ENCODE data around the gene LLPH. TPM values are rescaled to one million over a fixed set of nuclear protein-coding genes. Genes with fewer than 3 reads are reported as not detected.

Gene LLPH
- total and polyA plus RNA-seq, 8 donors: 0.29 to 28.1 (median 13.2) TPM

- no peak for TF ChIP-seq EP300 (IDR thresholded peaks at IDR 0.05)
- TF ChIP-seq POLR2AphosphoS5 (IDR thresholded peaks at IDR 0.05): no peak
- TF ChIP-seq POLR2A (IDR thresholded peaks at IDR 0.05): no peak
- TF ChIP-seq CTCF (IDR thresholded peaks at IDR 0.05): no peak
- H3K27me3 ChIP-seq: no peaks in the 10 kb centered on the region
- no peak for DNase-seq
- no peaks in the 10 kb centered on the region for H3K9me3 ChIP-seq
- peaks cover 16 to 61% (median 38%) of the 10 kb centered on the region in 4 donors for H3K4me1 ChIP-seq
- WGBS, 5 donors: 96 to 99% (median 98%) methylated on average over 2 of the region's 2 CpGs
- H3K36me3 ChIP-seq: peaks cover 0 to 14% (median 9%) of the 10 kb centered on the region in 4 donors
- intact Hi-C loops (cut with DNase I; ENCODE audit: low total_unique reads): no loop called here
- H3K27ac ChIP-seq: no peak overlapping the region
- no peak overlapping the region for H3K4me3 ChIP-seq
These were observed 34.6 kb upstream of the LLPH start for GRCh38 chr12:66165141-66165540.

- DNase-seq: no peak
- Histone ChIP-seq H3K4me3 (no peak overlapping the region), H3K27ac (no peak overlapping the region), H3K9me3 (no peaks in the 10 kb centered on the region), H3K27me3 (no peaks in the 10 kb centered on the region), H3K4me1 (peaks cover 16 to 61% (median 35%) of the 10 kb centered on the region in 4 donors), H3K36me3 (peaks cover 0 to 21% (median 17%) of the 10 kb centered on the region in 4 donors)
- WGBS, 5 donors: 72 to 87% (median 85%) methylated on average over 3 of the region's 3 CpGs
- no peak for TF ChIP-seq POLR2AphosphoS5 (IDR thresholded peaks at IDR 0.05)
- no peak for TF ChIP-seq POLR2A (IDR thresholded peaks at IDR 0.05)
- no peak for TF ChIP-seq EP300 (IDR thresholded peaks at IDR 0.05)
- TF ChIP-seq CTCF (IDR thresholded peaks at IDR 0.05): no peak
- intact Hi-C loops (cut with DNase I; ENCODE audit: low total_unique reads): no loop called here
These were observed 33.8 kb upstream of the LLPH start for GRCh38 chr12:66164349-66164821.

GRCh38 chr12:66163289-66163688 is 32.7 kb upstream of the LLPH start:
- DNase-seq: no peak
- peaks cover 11 to 65% (median 30%) of the 10 kb centered on the region in 4 donors for H3K4me1 ChIP-seq
- H3K36me3 ChIP-seq: peaks cover 0 to 29% (median 26%) of the 10 kb centered on the region in 4 donors
- H3K9me3 ChIP-seq: no peaks in the 10 kb centered on the region
- intact Hi-C loops (cut with DNase I; ENCODE audit: low total_unique reads): no loop called here
- TF ChIP-seq EP300 (IDR thresholded peaks at IDR 0.05) (no peak), CTCF (IDR thresholded peaks at IDR 0.05) (no peak), POLR2AphosphoS5 (IDR thresholded peaks at IDR 0.05) (no peak), POLR2A (IDR thresholded peaks at IDR 0.05) (no peak)
- H3K4me3 ChIP-seq: no peak overlapping the region
- peak overlapping the region in 1 of 5 donors; percentile 57 for H3K27ac ChIP-seq
- no peaks in the 10 kb centered on the region for H3K27me3 ChIP-seq
- WGBS, 5 donors: 65 to 76% (median 72%) methylated on average over 4 of the region's 4 CpGs

GRCh38 chr12:66162701-66163100 is 32.2 kb upstream of the LLPH start:
- Histone ChIP-seq H3K27ac (peak overlapping the region in 1 of 5 donors; percentile 57), H3K27me3 (no peaks in the 10 kb centered on the region), H3K9me3 (no peaks in the 10 kb centered on the region), H3K4me3 (no peak overlapping the region), H3K36me3 (peaks cover 0 to 29% (median 26%) of the 10 kb centered on the region in 4 donors), H3K4me1 (peaks cover 5 to 63% (median 24%) of the 10 kb centered on the region in 4 donors)
- WGBS, 5 donors: 51 to 76% (median 71%) methylated on average over 2 of the region's 2 CpGs
- TF ChIP-seq POLR2AphosphoS5 (IDR thresholded peaks at IDR 0.05) (no peak), CTCF (IDR thresholded peaks at IDR 0.05) (no peak), POLR2A (IDR thresholded peaks at IDR 0.05) (no peak), EP300 (IDR thresholded peaks at IDR 0.05) (no peak)
- intact Hi-C loops (cut with DNase I; ENCODE audit: low total_unique reads): no loop called here
- no peak for DNase-seq

Measured in stomach (tissue), 9 donors.